GM23338 (cell line): ENCODE measurements around the gene SLC4A3.

ENCODE experiments used
- CREB1 ChIP-seq: fragments of 250-450 bp; sonication (Bioruptor Pico); IDR thresholded peaks from 2 replicates; pipeline ENCODE4 v1.5.0; 2020; ENCODE audit warnings: low read depth, mild to moderate bottlenecking, moderate library complexity
- CTCF ChIP-seq, 2 experiments: fragments of 200-600 bp in 1 of 2; sonication (generic) in 1 of 2; conservative IDR thresholded peaks; 2 replicates each; pipeline versions ENCODE4 v1.5.1 to v1.6.1; 2016 to 2017; ENCODE audit warnings: antibody characterized with exemption in 2 of 2, low read depth in 2 of 2, mild to moderate bottlenecking in 2 of 2, moderate library complexity in 1 of 2
- EZH2 ChIP-seq: fragments of 200-600 bp; sonication (generic); IDR thresholded peaks from one replicate; pipeline ENCODE4 v1.8.0; 2017; ENCODE audit warnings: antibody characterized with exemption, mild to moderate bottlenecking, low read depth; ENCODE audit not compliant: unreplicated experiment
- EZH2phosphoT487 ChIP-seq: fragments of 200-600 bp; sonication (generic); IDR thresholded peaks from one replicate; pipeline ENCODE4 v1.8.1; 2018; ENCODE audit warnings: antibody characterized with exemption; ENCODE audit not compliant: unreplicated experiment
- JUNB ChIP-seq: IDR thresholded peaks from one replicate; pipeline ENCODE4 v1.6.1; 2016; ENCODE audit warnings: antibody characterized with exemption; ENCODE audit not compliant: unreplicated experiment
- POLR2AphosphoS5 ChIP-seq: IDR thresholded peaks from 2 replicates; pipeline ENCODE4 v1.6.1; 2016; ENCODE audit warnings: antibody characterized with exemption, low read depth
- REST ChIP-seq: IDR thresholded peaks from one replicate; pipeline ENCODE4 v1.6.1; 2018; ENCODE audit warnings: antibody characterized with exemption; ENCODE audit not compliant: unreplicated experiment
- ZNF114 ChIP-seq: fragments of 250-450 bp; sonication (Bioruptor Pico); IDR thresholded peaks from 2 replicates; pipeline ENCODE4 v1.5.0; 2020; ENCODE audit warnings: mild to moderate bottlenecking, moderate library complexity
- ZNF331 ChIP-seq: fragments of 250-450 bp; sonication (Bioruptor Pico); IDR thresholded peaks from 2 replicates; pipeline ENCODE4 v1.5.0; 2020; ENCODE audit warnings: low read depth, mild to moderate bottlenecking, moderate library complexity

- no peak for TF ChIP-seq EZH2
- no peak for TF ChIP-seq EZH2phosphoT487
- no peak for TF ChIP-seq CTCF (conservative IDR thresholded peaks at IDR 0.05; ENCODE audit: low read depth in 2 of 2)
- TF ChIP-seq ZNF331 (CRISPR knock-in tag): no peak
- no peak for TF ChIP-seq REST
- no peak for TF ChIP-seq JUNB
- TF ChIP-seq POLR2AphosphoS5: no peak
- no peak for TF ChIP-seq CREB1 (CRISPR knock-in tag)
- no peak for TF ChIP-seq ZNF114 (CRISPR knock-in tag)
Measured at GRCh38 chr2:219628986-219629901, 1.8 kb downstream of the SLC4A3 start.
